Measurements from ENCODE around the gene DTX3.

- TF ChIP-seq EGR1 (IDR thresholded peaks at IDR 0.05; ENCODE audit: low read depth in 2 of 2), result no peak
- TF ChIP-seq ZBTB33 (IDR thresholded peaks at IDR 0.05), result no peak
- TF ChIP-seq, protein P1, sequence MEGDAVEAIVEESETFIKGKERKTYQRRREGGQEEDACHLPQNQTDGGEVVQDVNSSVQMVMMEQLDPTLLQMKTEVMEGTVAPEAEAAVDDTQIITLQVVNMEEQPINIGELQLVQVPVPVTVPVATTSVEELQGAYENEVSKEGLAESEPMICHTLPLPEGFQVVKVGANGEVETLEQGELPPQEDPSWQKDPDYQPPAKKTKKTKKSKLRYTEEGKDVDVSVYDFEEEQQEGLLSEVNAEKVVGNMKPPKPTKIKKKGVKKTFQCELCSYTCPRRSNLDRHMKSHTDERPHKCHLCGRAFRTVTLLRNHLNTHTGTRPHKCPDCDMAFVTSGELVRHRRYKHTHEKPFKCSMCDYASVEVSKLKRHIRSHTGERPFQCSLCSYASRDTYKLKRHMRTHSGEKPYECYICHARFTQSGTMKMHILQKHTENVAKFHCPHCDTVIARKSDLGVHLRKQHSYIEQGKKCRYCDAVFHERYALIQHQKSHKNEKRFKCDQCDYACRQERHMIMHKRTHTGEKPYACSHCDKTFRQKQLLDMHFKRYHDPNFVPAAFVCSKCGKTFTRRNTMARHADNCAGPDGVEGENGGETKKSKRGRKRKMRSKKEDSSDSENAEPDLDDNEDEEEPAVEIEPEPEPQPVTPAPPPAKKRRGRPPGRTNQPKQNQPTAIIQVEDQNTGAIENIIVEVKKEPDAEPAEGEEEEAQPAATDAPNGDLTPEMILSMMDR (IDR thresholded peaks at IDR 0.05; ENCODE audit: low read depth, low read length, missing input control), result no peak
- TF ChIP-seq NR2F2 (IDR thresholded peaks at IDR 0.05), result no peak
These were observed 24.2 kb upstream of the DTX3 start for GRCh38 chr12:57580466-57580795.
